GM23338 (cell line): Measurements from ENCODE around the gene TPMT. TPM values are rescaled to one million over a fixed set of nuclear protein-coding genes. Genes with fewer than 3 reads are reported as not detected.

Experiments
- ATAC-seq: fragments of 200-7000 bp; cut with Tn5 transposase; 3 replicates; pipeline ENCODE4 v1.9.1; 2020
- DNase-seq: peaks from one replicate; pipeline ENCODE4 v3.0.0-alpha.2; 2015; ENCODE audit warnings: low spot score
- H2AFZ ChIP-seq: fragments of 200-600 bp; sonication (generic); 2 replicates; pipeline ENCODE4 v1.8.0; 2016; ENCODE audit warnings: antibody characterized with exemption, mild to moderate bottlenecking, moderate library complexity
- H3F3A ChIP-seq: fragments of 200-600 bp; sonication (generic); replicated peaks from 2 replicates; pipeline ENCODE4 v1.8.0; 2017; ENCODE audit warnings: antibody characterized with exemption, mixed run types, low read depth
- H3K27ac ChIP-seq: fragments of 200-600 bp; sonication (generic); 2 replicates; pipeline ENCODE4 v1.6.1; 2016; ENCODE audit warnings: low read depth
- H3K27me3 ChIP-seq: fragments of 200-600 bp; sonication (generic); 2 replicates; pipeline ENCODE4 v1.8.0; 2016; ENCODE audit warnings: mild to moderate bottlenecking, mixed run types, moderate library complexity; ENCODE audit not compliant: insufficient read depth
- H3K36me3 ChIP-seq: fragments of 200-600 bp; sonication (generic); 2 replicates; pipeline ENCODE4 v1.8.0; 2016; ENCODE audit warnings: mild to moderate bottlenecking; ENCODE audit not compliant: insufficient read depth
- H3K4me1 ChIP-seq: fragments of 200-600 bp; sonication (generic); 2 replicates; pipeline ENCODE4 v1.8.0; 2016; ENCODE audit warnings: mild to moderate bottlenecking, moderate library complexity; ENCODE audit not compliant: insufficient read depth
- H3K4me2 ChIP-seq: fragments of 200-600 bp; sonication (generic); 2 replicates; pipeline ENCODE4 v1.7.1; 2017; ENCODE audit warnings: mixed run types
- H3K4me3 ChIP-seq: fragments of 200-600 bp; sonication (generic); 2 replicates; pipeline ENCODE4 v1.6.1; 2016; ENCODE audit warnings: mixed run types
- H3K79me2 ChIP-seq: fragments of 200-600 bp; sonication (generic); replicated peaks from 2 replicates; pipeline ENCODE4 v1.8.0; 2017; ENCODE audit warnings: mild to moderate bottlenecking; ENCODE audit not compliant: insufficient read depth
- H3K9me2 ChIP-seq: fragments of 200-600 bp; sonication (generic); 2 replicates; pipeline ENCODE4 v1.8.0; 2017; ENCODE audit not compliant: insufficient read depth
- H4K20me1 ChIP-seq: fragments of 200-600 bp; sonication (generic); replicated peaks from 2 replicates; pipeline ENCODE4 v1.8.0; 2017; ENCODE audit warnings: mild to moderate bottlenecking; ENCODE audit not compliant: insufficient read depth
- H3K27ac Mint-ChIP-seq: 2 replicates; pipeline ENCODE4 v1.8.0; 2020; ENCODE audit warnings: inconsistent platforms, mild to moderate bottlenecking, moderate library complexity, mixed read lengths
- H3K27me3 Mint-ChIP-seq: 3 replicates; pipeline ENCODE4 v1.8.0; 2022; ENCODE audit warnings: low read depth, mild to moderate bottlenecking, moderate library complexity, mixed read lengths, inconsistent platforms; ENCODE audit not compliant: insufficient read depth, poor library complexity
- H3K36me3 Mint-ChIP-seq: 3 replicates; pipeline ENCODE4 v1.8.0; 2021; ENCODE audit warnings: low read depth, mild to moderate bottlenecking, inconsistent platforms, moderate library complexity, mixed read lengths
- H3K4me1 Mint-ChIP-seq: 3 replicates; pipeline ENCODE4 v1.8.0; 2020; ENCODE audit warnings: mild to moderate bottlenecking, inconsistent platforms, mixed read lengths
- H3K4me3 Mint-ChIP-seq: 3 replicates; pipeline ENCODE4 v1.8.0; 2021; ENCODE audit warnings: moderate library complexity, mild to moderate bottlenecking, inconsistent platforms, mixed read lengths
- H3K9me3 Mint-ChIP-seq: 3 replicates; pipeline ENCODE4 v1.8.0; 2020; ENCODE audit warnings: moderate library complexity, mild to moderate bottlenecking, inconsistent platforms, mixed read lengths
- CREB1 ChIP-seq: fragments of 250-450 bp; sonication (Bioruptor Pico); IDR thresholded peaks from 2 replicates; pipeline ENCODE4 v1.5.0; 2020; ENCODE audit warnings: low read depth, mild to moderate bottlenecking, moderate library complexity
- EZH2 ChIP-seq: fragments of 200-600 bp; sonication (generic); IDR thresholded peaks from one replicate; pipeline ENCODE4 v1.8.0; 2017; ENCODE audit warnings: antibody characterized with exemption, mild to moderate bottlenecking, low read depth; ENCODE audit not compliant: unreplicated experiment
- EZH2phosphoT487 ChIP-seq: fragments of 200-600 bp; sonication (generic); IDR thresholded peaks from one replicate; pipeline ENCODE4 v1.8.1; 2018; ENCODE audit warnings: antibody characterized with exemption; ENCODE audit not compliant: unreplicated experiment
- JUNB ChIP-seq: IDR thresholded peaks from one replicate; pipeline ENCODE4 v1.6.1; 2016; ENCODE audit warnings: antibody characterized with exemption; ENCODE audit not compliant: unreplicated experiment
- NANOG ChIP-seq: IDR thresholded peaks from 2 replicates; pipeline ENCODE4 v1.6.1; 2016; ENCODE audit warnings: antibody characterized with exemption, borderline replicate concordance
- POLR2AphosphoS5 ChIP-seq: IDR thresholded peaks from 2 replicates; pipeline ENCODE4 v1.6.1; 2016; ENCODE audit warnings: antibody characterized with exemption, low read depth
- STAT1 ChIP-seq: IDR thresholded peaks from one replicate; pipeline ENCODE4 v1.6.1; 2016; ENCODE audit warnings: antibody characterized with exemption; ENCODE audit not compliant: unreplicated experiment
- ZNF114 ChIP-seq: fragments of 250-450 bp; sonication (Bioruptor Pico); IDR thresholded peaks from 2 replicates; pipeline ENCODE4 v1.5.0; 2020; ENCODE audit warnings: mild to moderate bottlenecking, moderate library complexity
- ZNF331 ChIP-seq: fragments of 250-450 bp; sonication (Bioruptor Pico); IDR thresholded peaks from 2 replicates; pipeline ENCODE4 v1.5.0; 2020; ENCODE audit warnings: low read depth, mild to moderate bottlenecking, moderate library complexity
- polyA plus RNA-seq: library from polyadenylated mRNA; unstranded; fragments of >200 nt; fragmentation: Nextera tagmentation; extraction: Ambion mirVana; gene quantifications from 2 replicates; pipeline ENCODE4 v1.2.1, GENCODE V29; 2016
- total RNA-seq: library from RNA; depleted of rRNA; stranded (reverse); fragments of >200 nt; shearing (Covaris generic); gene quantifications from 2 replicates; pipeline ENCODE4 v1.2.3, GENCODE V29; 2014
- TF ChIP-seq, protein P1 (sequence below): IDR thresholded peaks from 2 replicates; pipeline ENCODE4 v1.6.1; 2016; ENCODE audit warnings: antibody characterized with exemption
- TF ChIP-seq, protein P2 (sequence below): IDR thresholded peaks from one replicate; pipeline ENCODE4 v1.6.1; 2018; ENCODE audit warnings: antibody characterized with exemption; ENCODE audit not compliant: unreplicated experiment
- TF ChIP-seq, protein P3 (sequence below): fragments of 250-450 bp; sonication (Bioruptor Pico); IDR thresholded peaks from 2 replicates; pipeline ENCODE4 v1.5.0; 2020; ENCODE audit warnings: mild to moderate bottlenecking, moderate library complexity
- TF ChIP-seq, protein P4 (sequence below), 2 experiments: fragments of 200-600 bp in 1 of 2; sonication (generic) in 1 of 2; conservative IDR thresholded peaks; 2 replicates each; pipeline versions ENCODE4 v1.5.1 to v1.6.1; 2016 to 2017; ENCODE audit warnings: antibody characterized with exemption in 2 of 2, low read depth in 2 of 2, mild to moderate bottlenecking in 2 of 2, moderate library complexity in 1 of 2

The TPMT gene
- total and polyA plus RNA-seq, 2 experiments from 2014 or later = 19.5 to 21.6 TPM

DNA sequence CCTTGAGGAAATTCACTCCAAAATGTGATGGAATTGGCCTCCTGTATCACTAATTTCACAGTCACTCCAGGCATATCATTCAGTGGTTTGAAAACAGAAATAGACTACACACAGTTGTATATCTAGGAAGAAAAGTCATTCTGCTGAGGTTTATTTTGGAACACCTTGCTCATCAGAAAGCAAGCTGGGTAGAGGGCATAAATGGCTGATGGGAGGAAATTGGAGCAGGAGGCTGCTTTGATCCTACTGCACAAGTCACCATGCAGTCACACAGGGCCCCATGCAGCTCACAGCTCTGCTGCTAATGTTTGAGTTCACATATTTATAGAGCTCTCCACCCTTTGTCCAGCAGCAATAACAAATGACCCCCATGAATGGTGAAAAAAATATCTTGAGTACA lies 44.7 kb downstream of the TPMT start:
- TF ChIP-seq ZNF331 (CRISPR knock-in tag) = no peak
- no peak for TF ChIP-seq STAT1
- no peak for TF ChIP-seq POLR2AphosphoS5
- TF ChIP-seq ZNF114 (CRISPR knock-in tag) = no peak
- TF ChIP-seq NANOG = no peak
- no peak for TF ChIP-seq EZH2phosphoT487
- TF ChIP-seq CREB1 (CRISPR knock-in tag) = no peak
- TF ChIP-seq, protein P1, sequence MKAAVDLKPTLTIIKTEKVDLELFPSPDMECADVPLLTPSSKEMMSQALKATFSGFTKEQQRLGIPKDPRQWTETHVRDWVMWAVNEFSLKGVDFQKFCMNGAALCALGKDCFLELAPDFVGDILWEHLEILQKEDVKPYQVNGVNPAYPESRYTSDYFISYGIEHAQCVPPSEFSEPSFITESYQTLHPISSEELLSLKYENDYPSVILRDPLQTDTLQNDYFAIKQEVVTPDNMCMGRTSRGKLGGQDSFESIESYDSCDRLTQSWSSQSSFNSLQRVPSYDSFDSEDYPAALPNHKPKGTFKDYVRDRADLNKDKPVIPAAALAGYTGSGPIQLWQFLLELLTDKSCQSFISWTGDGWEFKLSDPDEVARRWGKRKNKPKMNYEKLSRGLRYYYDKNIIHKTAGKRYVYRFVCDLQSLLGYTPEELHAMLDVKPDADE = no peak
- no peak for TF ChIP-seq JUNB
- TF ChIP-seq, protein P2, sequence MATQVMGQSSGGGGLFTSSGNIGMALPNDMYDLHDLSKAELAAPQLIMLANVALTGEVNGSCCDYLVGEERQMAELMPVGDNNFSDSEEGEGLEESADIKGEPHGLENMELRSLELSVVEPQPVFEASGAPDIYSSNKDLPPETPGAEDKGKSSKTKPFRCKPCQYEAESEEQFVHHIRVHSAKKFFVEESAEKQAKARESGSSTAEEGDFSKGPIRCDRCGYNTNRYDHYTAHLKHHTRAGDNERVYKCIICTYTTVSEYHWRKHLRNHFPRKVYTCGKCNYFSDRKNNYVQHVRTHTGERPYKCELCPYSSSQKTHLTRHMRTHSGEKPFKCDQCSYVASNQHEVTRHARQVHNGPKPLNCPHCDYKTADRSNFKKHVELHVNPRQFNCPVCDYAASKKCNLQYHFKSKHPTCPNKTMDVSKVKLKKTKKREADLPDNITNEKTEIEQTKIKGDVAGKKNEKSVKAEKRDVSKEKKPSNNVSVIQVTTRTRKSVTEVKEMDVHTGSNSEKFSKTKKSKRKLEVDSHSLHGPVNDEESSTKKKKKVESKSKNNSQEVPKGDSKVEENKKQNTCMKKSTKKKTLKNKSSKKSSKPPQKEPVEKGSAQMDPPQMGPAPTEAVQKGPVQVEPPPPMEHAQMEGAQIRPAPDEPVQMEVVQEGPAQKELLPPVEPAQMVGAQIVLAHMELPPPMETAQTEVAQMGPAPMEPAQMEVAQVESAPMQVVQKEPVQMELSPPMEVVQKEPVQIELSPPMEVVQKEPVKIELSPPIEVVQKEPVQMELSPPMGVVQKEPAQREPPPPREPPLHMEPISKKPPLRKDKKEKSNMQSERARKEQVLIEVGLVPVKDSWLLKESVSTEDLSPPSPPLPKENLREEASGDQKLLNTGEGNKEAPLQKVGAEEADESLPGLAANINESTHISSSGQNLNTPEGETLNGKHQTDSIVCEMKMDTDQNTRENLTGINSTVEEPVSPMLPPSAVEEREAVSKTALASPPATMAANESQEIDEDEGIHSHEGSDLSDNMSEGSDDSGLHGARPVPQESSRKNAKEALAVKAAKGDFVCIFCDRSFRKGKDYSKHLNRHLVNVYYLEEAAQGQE = no peak
- TF ChIP-seq EZH2 = no peak
- TF ChIP-seq, protein P3, sequence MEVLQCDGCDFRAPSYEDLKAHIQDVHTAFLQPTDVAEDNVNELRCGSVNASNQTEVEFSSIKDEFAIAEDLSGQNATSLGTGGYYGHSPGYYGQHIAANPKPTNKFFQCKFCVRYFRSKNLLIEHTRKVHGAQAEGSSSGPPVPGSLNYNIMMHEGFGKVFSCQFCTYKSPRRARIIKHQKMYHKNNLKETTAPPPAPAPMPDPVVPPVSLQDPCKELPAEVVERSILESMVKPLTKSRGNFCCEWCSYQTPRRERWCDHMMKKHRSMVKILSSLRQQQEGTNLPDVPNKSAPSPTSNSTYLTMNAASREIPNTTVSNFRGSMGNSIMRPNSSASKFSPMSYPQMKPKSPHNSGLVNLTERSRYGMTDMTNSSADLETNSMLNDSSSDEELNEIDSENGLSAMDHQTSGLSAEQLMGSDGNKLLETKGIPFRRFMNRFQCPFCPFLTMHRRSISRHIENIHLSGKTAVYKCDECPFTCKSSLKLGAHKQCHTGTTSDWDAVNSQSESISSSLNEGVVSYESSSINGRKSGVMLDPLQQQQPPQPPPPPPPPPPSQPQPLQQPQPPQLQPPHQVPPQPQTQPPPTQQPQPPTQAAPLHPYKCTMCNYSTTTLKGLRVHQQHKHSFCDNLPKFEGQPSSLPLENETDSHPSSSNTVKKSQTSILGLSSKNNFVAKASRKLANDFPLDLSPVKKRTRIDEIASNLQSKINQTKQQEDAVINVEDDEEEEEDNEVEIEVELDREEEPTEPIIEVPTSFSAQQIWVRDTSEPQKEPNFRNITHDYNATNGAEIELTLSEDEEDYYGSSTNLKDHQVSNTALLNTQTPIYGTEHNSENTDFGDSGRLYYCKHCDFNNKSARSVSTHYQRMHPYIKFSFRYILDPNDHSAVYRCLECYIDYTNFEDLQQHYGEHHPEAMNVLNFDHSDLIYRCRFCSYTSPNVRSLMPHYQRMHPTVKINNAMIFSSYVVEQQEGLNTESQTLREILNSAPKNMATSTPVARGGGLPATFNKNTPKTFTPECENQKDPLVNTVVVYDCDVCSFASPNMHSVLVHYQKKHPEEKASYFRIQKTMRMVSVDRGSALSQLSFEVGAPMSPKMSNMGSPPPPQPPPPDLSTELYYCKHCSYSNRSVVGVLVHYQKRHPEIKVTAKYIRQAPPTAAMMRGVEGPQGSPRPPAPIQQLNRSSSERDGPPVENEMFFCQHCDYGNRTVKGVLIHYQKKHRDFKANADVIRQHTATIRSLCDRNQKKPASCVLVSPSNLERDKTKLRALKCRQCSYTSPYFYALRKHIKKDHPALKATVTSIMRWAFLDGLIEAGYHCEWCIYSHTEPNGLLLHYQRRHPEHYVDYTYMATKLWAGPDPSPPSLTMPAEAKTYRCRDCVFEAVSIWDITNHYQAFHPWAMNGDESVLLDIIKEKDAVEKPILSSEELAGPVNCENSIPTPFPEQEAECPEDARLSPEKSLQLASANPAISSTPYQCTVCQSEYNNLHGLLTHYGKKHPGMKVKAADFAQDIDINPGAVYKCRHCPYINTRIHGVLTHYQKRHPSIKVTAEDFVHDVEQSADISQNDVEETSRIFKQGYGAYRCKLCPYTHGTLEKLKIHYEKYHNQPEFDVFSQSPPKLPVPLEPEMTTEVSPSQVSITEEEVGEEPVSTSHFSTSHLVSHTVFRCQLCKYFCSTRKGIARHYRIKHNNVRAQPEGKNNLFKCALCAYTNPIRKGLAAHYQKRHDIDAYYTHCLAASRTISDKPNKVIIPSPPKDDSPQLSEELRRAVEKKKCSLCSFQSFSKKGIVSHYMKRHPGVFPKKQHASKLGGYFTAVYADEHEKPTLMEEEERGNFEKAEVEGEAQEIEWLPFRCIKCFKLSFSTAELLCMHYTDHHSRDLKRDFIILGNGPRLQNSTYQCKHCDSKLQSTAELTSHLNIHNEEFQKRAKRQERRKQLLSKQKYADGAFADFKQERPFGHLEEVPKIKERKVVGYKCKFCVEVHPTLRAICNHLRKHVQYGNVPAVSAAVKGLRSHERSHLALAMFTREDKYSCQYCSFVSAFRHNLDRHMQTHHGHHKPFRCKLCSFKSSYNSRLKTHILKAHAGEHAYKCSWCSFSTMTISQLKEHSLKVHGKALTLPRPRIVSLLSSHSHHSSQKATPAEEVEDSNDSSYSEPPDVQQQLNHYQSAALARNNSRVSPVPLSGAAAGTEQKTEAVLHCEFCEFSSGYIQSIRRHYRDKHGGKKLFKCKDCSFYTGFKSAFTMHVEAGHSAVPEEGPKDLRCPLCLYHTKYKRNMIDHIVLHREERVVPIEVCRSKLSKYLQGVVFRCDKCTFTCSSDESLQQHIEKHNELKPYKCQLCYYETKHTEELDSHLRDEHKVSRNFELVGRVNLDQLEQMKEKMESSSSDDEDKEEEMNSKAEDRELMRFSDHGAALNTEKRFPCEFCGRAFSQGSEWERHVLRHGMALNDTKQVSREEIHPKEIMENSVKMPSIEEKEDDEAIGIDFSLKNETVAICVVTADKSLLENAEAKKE (CRISPR knock-in tag) = no peak
- TF ChIP-seq, protein P4, sequence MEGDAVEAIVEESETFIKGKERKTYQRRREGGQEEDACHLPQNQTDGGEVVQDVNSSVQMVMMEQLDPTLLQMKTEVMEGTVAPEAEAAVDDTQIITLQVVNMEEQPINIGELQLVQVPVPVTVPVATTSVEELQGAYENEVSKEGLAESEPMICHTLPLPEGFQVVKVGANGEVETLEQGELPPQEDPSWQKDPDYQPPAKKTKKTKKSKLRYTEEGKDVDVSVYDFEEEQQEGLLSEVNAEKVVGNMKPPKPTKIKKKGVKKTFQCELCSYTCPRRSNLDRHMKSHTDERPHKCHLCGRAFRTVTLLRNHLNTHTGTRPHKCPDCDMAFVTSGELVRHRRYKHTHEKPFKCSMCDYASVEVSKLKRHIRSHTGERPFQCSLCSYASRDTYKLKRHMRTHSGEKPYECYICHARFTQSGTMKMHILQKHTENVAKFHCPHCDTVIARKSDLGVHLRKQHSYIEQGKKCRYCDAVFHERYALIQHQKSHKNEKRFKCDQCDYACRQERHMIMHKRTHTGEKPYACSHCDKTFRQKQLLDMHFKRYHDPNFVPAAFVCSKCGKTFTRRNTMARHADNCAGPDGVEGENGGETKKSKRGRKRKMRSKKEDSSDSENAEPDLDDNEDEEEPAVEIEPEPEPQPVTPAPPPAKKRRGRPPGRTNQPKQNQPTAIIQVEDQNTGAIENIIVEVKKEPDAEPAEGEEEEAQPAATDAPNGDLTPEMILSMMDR (conservative IDR thresholded peaks at IDR 0.05; ENCODE audit: low read depth in 2 of 2) = no peak
- H3K79me2 ChIP-seq = no peaks in the 10 kb centered on the region
- no peaks in the 10 kb centered on the region for H3K27me3 ChIP-seq
- Mint-ChIP-seq H3K36me3 (peaks cover 6% of the 10 kb centered on the region; the same call in 2 of the 3 replicates), H3K9me3 (peaks cover 18% of the 10 kb centered on the region), H3K4me3 (no peak overlapping the region), H3K4me1 (peaks cover 11% of the 10 kb centered on the region), H3K27ac (no peak overlapping the region), H3K27me3 (peaks cover 7% of the 10 kb centered on the region)
- H3K27ac ChIP-seq = no peak overlapping the region
- no peaks in the 10 kb centered on the region for H3K9me2 ChIP-seq
- DNase-seq (no peak), ATAC-seq (no peak)
- no peaks in the 10 kb centered on the region for H4K20me1 ChIP-seq
- H3K36me3 ChIP-seq = peaks cover 13% of the 10 kb centered on the region
- H3K4me2 ChIP-seq = no peak overlapping the region
- no peaks in the 10 kb centered on the region for H3F3A ChIP-seq
- H3K4me1 ChIP-seq = no peaks in the 10 kb centered on the region
- H2AFZ ChIP-seq = no peak overlapping the region
- no peak overlapping the region for H3K4me3 ChIP-seq
